Left lung (tissue), 10 donors: ENCODE results near the gene ERI2. TPM values are rescaled to one million over a fixed set of nuclear protein-coding genes. Genes with fewer than 3 reads are reported as not detected.

Source experiments
- ATAC-seq: fragments of 200-7000 bp; cut with Tn5 transposase; one replicate; pipeline ENCODE4 v1.9.1; 2020; ENCODE audit warnings: moderate library complexity
- DNase-seq, 4 donors: peaks; one replicate each; pipeline ENCODE4 v3.0.0-alpha.2; 2013 to 2020
- H3K27ac ChIP-seq, 2 donors: fragments of 200-600 bp; sonication (generic) in 1 of 2; one replicate each; pipeline versions ENCODE4 v1.5.0 to v1.8.0; 2020 to 2021
- H3K27me3 ChIP-seq, 2 donors: fragments of 200-600 bp; sonication (generic) in 1 of 2; one replicate each; pipeline versions ENCODE4 v1.5.0 to v1.8.0; 2020 to 2021
- H3K36me3 ChIP-seq, 2 donors: fragments of 200-600 bp; sonication (generic) in 1 of 2; one replicate each; pipeline versions ENCODE4 v1.5.0 to v1.8.0; 2020 to 2021
- H3K4me1 ChIP-seq, 2 donors: fragments of 200-600 bp; one replicate each; pipeline ENCODE4 v1.8.0; 2021
- H3K4me3 ChIP-seq, 2 donors: fragments of 200-600 bp; sonication (generic) in 1 of 2; one replicate each; pipeline versions ENCODE4 v1.5.0 to v1.8.0; 2020 to 2021; ENCODE audit warnings: mild to moderate bottlenecking in 1 of 2
- H3K9me3 ChIP-seq, 2 donors: fragments of 200-600 bp; sonication (generic) in 1 of 2; one replicate each; pipeline versions ENCODE4 v1.5.0 to v1.8.0; 2020 to 2021
- intact Hi-C, 2 donors: fragments of 100-400 bp; cut with DNase I; formaldehyde crosslinking; loops; one replicate each; pipeline versions ENCODE4 v1.11.2 to v1.14.2; 2022
- polyA plus RNA-seq, 6 donors: library from polyadenylated mRNA; unstranded; fragments of 120-200 nt; gene quantifications; one replicate each; pipeline ENCODE4 v1.2.1, GENCODE V29; 2013; ENCODE audit not compliant: insufficient read length in 6 of 6
- total RNA-seq, 2 donors: library from RNA; stranded (reverse); fragmentation: NEBNext Ultra II Directional; extraction: Animal tissue kit (Norgen Biotek cat#: 25700); gene quantifications; one replicate each; pipeline ENCODE4 v1.2.1, GENCODE V29; 2021
- TF ChIP-seq, protein P1 (sequence below), 2 donors: fragments of 200-600 bp; sonication (generic) in 1 of 2; IDR thresholded peaks; one replicate each; pipeline versions ENCODE4 v1.5.0 to v1.8.0; 2021; ENCODE audit warnings: antibody characterized with exemption in 2 of 2
- donor health status: DM: no; HTN: yes; CAD: no.
- donor health status: DM: no; HTN: no; CAD: no.

ERI2 gene
- total and polyA plus RNA-seq, 8 donors, result 16.3 to 42.6 (median 34.5) TPM

DNA sequence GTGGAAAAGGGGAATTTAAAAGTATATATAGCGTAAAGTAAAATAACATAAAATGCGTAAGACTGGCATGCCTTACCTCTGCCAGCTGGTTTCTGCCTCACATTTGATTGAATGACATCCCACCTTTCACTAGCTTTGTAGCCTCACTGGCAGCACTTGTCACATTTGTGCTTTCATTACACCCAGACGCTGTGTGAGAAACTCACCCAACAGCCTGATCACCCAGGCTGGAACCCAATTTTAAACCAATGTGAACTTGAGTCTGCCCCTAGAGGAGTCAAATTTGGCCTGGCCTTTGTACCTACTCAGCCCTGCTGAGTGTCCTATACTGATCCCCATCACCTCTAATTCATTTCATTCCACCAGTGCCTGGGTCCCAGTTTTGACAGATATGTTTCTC is 59.8 kb downstream of the ERI2 start:
- H3K36me3 ChIP-seq, result no peaks in the 10 kb centered on the region
- TF ChIP-seq, protein P1, sequence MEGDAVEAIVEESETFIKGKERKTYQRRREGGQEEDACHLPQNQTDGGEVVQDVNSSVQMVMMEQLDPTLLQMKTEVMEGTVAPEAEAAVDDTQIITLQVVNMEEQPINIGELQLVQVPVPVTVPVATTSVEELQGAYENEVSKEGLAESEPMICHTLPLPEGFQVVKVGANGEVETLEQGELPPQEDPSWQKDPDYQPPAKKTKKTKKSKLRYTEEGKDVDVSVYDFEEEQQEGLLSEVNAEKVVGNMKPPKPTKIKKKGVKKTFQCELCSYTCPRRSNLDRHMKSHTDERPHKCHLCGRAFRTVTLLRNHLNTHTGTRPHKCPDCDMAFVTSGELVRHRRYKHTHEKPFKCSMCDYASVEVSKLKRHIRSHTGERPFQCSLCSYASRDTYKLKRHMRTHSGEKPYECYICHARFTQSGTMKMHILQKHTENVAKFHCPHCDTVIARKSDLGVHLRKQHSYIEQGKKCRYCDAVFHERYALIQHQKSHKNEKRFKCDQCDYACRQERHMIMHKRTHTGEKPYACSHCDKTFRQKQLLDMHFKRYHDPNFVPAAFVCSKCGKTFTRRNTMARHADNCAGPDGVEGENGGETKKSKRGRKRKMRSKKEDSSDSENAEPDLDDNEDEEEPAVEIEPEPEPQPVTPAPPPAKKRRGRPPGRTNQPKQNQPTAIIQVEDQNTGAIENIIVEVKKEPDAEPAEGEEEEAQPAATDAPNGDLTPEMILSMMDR (IDR thresholded peaks at IDR 0.05), result no peak
- peaks cover 7 to 8% of the 10 kb centered on the region in 2 donors for H3K4me1 ChIP-seq
- intact Hi-C loops, result no loop called here
- no peak for DNase-seq
- no peak overlapping the region for H3K4me3 ChIP-seq
- peaks cover 0 to 22% of the 10 kb centered on the region in 2 donors for H3K9me3 ChIP-seq
- peak overlapping the region in 1 of 2 donors; percentile 55 for H3K27ac ChIP-seq
- no peaks in the 10 kb centered on the region for H3K27me3 ChIP-seq
- no peak for ATAC-seq

Other genes with a start within 250 kb of the ERI2 start
- not detected for gene ACSM2B, start 230.1 kb downstream of the ERI2 start, total RNA-seq
- gene ACSM2B, start 230.1 kb downstream of the ERI2 start, polyA plus RNA-seq, result 1 to 10 TPM in 2 of 6 donors, under 1 TPM in 4; 0.58 to 1.8 (median 0.90) TPM
- gene ACSM1, start 108.8 kb downstream of the ERI2 start, total RNA-seq, result under 1 TPM; 0.21 to 0.82 TPM
- gene ACSM1, start 108.8 kb downstream of the ERI2 start, polyA plus RNA-seq, result 1 to 10 TPM in 4 of 6 donors, under 1 TPM in 2; 0.53 to 1.9 (median 1.2) TPM
- gene THUMPD1, start 64.7 kb downstream of the ERI2 start, total RNA-seq, result 10 to 100 TPM; 31.0 to 32.7 TPM
- gene THUMPD1, start 64.7 kb downstream of the ERI2 start, polyA plus RNA-seq, result 10 to 100 TPM; 71.0 to 87.8 (median 78.1) TPM
- 10 to 100 TPM; 15.7 to 16.6 TPM for gene ACSM3, start 42.5 kb downstream of the ERI2 start, total RNA-seq
- 10 to 100 TPM; 56.0 to 75.9 (median 57.9) TPM for gene ACSM3, start 42.5 kb downstream of the ERI2 start, polyA plus RNA-seq
- 1 to 10 TPM; 2.9 to 4.8 TPM for gene REXO5, start 55 bp upstream of the ERI2 start, total RNA-seq
- 10 to 100 TPM in 5 of 6 donors, 1 to 10 TPM in 1; 9.0 to 16.3 (median 12.7) TPM for gene REXO5, start 55 bp upstream of the ERI2 start, polyA plus RNA-seq
- 10 to 100 TPM; 26.5 to 27.1 TPM for gene DCUN1D3, start 93.9 kb upstream of the ERI2 start, total RNA-seq
- gene DCUN1D3, start 93.9 kb upstream of the ERI2 start, polyA plus RNA-seq, result 1 to 10 TPM; 8.5 to 10.0 (median 9.9) TPM
- 10 to 100 TPM; 28.0 to 28.7 TPM for gene LYRM1, start 94.3 kb upstream of the ERI2 start, total RNA-seq
- 10 to 100 TPM; 28.3 to 36.3 (median 30.2) TPM for gene LYRM1, start 94.3 kb upstream of the ERI2 start, polyA plus RNA-seq